Activated CD4-positive, alpha-beta T cell treated with anti-CD3 and anti-CD28 coated beads, Interleukin-2, Interleukin-6, amounts not matched to agents 100 ng/mL and 50 ng/mL, durations not matched to agents 16 hours and 8 hours (primary cell): ENCODE measurements around the gene HOXB3.

Experiments used
- DNase-seq: peaks from one replicate; pipeline ENCODE4 v3.0.0-alpha.2; 2020

HOXB3 gene

GRCh38 chr17:48589831-48590606 lies at the start of gene HOXB3:
Gene HOXB3, minus strand, starts transcription at chr17:48590241. Its CDS starts 37,767 bp downstream, at chr17:48552474.
- DNase-seq: no peak

GRCh38 chr17:48639136-48639535 lies 49.1 kb upstream of the HOXB3 start:
- DNase-seq: no peak

- DNase-seq: no peak
These were observed 47.6 kb upstream of the HOXB3 start for GRCh38 chr17:48637323-48638260.

GRCh38 chr17:48636177-48637018 lies 46.4 kb upstream of the HOXB3 start:
- peak; percentile 89 for DNase-seq

GRCh38 chr17:48634493-48635208 lies 44.6 kb upstream of the HOXB3 start:
- no peak for DNase-seq

- no peak for DNase-seq
These were observed 43.2 kb upstream of the HOXB3 start for GRCh38 chr17:48633266-48633677.

- DNase-seq: no peak
These were observed 42.7 kb upstream of the HOXB3 start for GRCh38 chr17:48632579-48633265.

- no peak for DNase-seq
These were observed 41.9 kb upstream of the HOXB3 start for GRCh38 chr17:48631693-48632578.

GRCh38 chr17:48630925-48631692 lies 41.1 kb upstream of the HOXB3 start:
- DNase-seq: no peak

- DNase-seq: no peak
These were observed 40.2 kb upstream of the HOXB3 start for GRCh38 chr17:48630009-48630924.

GRCh38 chr17:48629411-48629759 lies 39.3 kb upstream of the HOXB3 start:
- DNase-seq: no peak

GRCh38 chr17:48628649-48629410 lies 38.8 kb upstream of the HOXB3 start:
- DNase-seq: no peak

GRCh38 chr17:48627623-48628521 lies 37.8 kb upstream of the HOXB3 start:
- DNase-seq: no peak

GRCh38 chr17:48627118-48627597 lies 37.1 kb upstream of the HOXB3 start:
- DNase-seq: no peak

GRCh38 chr17:48626245-48627117 lies 36.4 kb upstream of the HOXB3 start, which contains the start of gene HOXB9:
Gene HOXB9, minus strand, starts transcription at chr17:48626358. Its CDS starts 89 bp downstream, at chr17:48626269.
- peak; percentile 19 for DNase-seq
